Neuronal stem cell (in vitro differentiated cells): ENCODE data around the gene KPNA4.

Source experiments
- DNase-seq: peaks from one replicate; pipeline ENCODE4 v3.0.0-alpha.2; 2013; ENCODE audit warnings: low spot score
- H2AFZ ChIP-seq: one replicate; pipeline ENCODE4 v1.6.1; 2013; ENCODE audit warnings: mild to moderate bottlenecking, low read length, inconsistent platforms
- H2AK5ac ChIP-seq: 2 replicates; pipeline ENCODE4 v1.6.1; 2013; ENCODE audit warnings: low read depth, mild to moderate bottlenecking, inconsistent platforms, low read length, moderate library complexity, mixed read lengths
- H2BK120ac ChIP-seq: 2 replicates; pipeline ENCODE4 v1.6.1; 2013; ENCODE audit warnings: low read depth, mild to moderate bottlenecking, inconsistent platforms, low read length, moderate library complexity, mixed read lengths
- H2BK12ac ChIP-seq: one replicate; pipeline ENCODE4 v1.6.1; 2013; ENCODE audit warnings: low read length, inconsistent platforms
- H2BK15ac ChIP-seq: 2 replicates; pipeline ENCODE4 v1.6.1; 2013; ENCODE audit warnings: mild to moderate bottlenecking, low read length, inconsistent platforms, mixed read lengths
- H2BK5ac ChIP-seq: one replicate; pipeline ENCODE4 v1.6.1; 2013; ENCODE audit warnings: inconsistent platforms, mild to moderate bottlenecking, low read length, moderate library complexity
- H3K14ac ChIP-seq: one replicate; pipeline ENCODE4 v1.6.1; 2013; ENCODE audit warnings: low read length, inconsistent platforms
- H3K18ac ChIP-seq: 2 replicates; pipeline ENCODE4 v1.6.1; 2013; ENCODE audit warnings: low read length, inconsistent platforms
- H3K23ac ChIP-seq: 2 replicates; pipeline ENCODE4 v1.6.1; 2013; ENCODE audit warnings: low read depth, mild to moderate bottlenecking, mixed read lengths, low read length, inconsistent platforms; ENCODE audit not compliant: poor library complexity
- H3K27ac ChIP-seq: replicated peaks from 3 replicates; pipeline ENCODE4 v1.5.1; 2013; ENCODE audit warnings: low read length, inconsistent platforms
- H3K27me3 ChIP-seq, 3 experiments: 2 replicates each; pipeline ENCODE4 v1.6.1; 2013; ENCODE audit warnings: low read length in 3 of 3, mild to moderate bottlenecking in 2 of 3, inconsistent platforms in 1 of 3, low read depth in 1 of 3, mixed read lengths in 1 of 3, moderate library complexity in 1 of 3; ENCODE audit not compliant: control insufficient read depth in 3 of 3, insufficient read depth in 3 of 3
- H3K36me3 ChIP-seq, 2 donors: replicated peaks in 1 of 2; 2 replicates each; pipeline ENCODE4 v1.6.1; 2013; ENCODE audit warnings: low read length in 2 of 2; ENCODE audit not compliant: control insufficient read depth in 2 of 2, insufficient read depth in 2 of 2
- H3K4ac ChIP-seq: 2 replicates; pipeline ENCODE4 v1.6.1; 2013; ENCODE audit warnings: inconsistent platforms, mild to moderate bottlenecking, low read length, moderate library complexity
- H3K4me1 ChIP-seq, 2 donors: 1 replicate in 1 of 2; 2 replicates in 1 of 2; pipeline ENCODE4 v1.6.1; 2013; ENCODE audit warnings: low read length in 2 of 2, low read depth in 1 of 2; ENCODE audit not compliant: control insufficient read depth in 2 of 2, insufficient read depth in 1 of 2
- H3K4me2 ChIP-seq: one replicate; pipeline ENCODE4 v1.6.1; 2013; ENCODE audit warnings: mild to moderate bottlenecking, low read length, inconsistent platforms; ENCODE audit not compliant: insufficient read depth, poor library complexity, severe bottlenecking
- H3K4me3 ChIP-seq, 2 donors: 2 replicates each; pipeline ENCODE4 v1.5.1; 2013; ENCODE audit warnings: low read length in 2 of 2, mild to moderate bottlenecking in 2 of 2, inconsistent platforms in 1 of 2, moderate library complexity in 1 of 2
- H3K79me1 ChIP-seq: one replicate; pipeline ENCODE4 v1.6.1; 2013; ENCODE audit warnings: low read depth, mild to moderate bottlenecking, inconsistent platforms, low read length, moderate library complexity
- H3K9ac ChIP-seq: one replicate; pipeline ENCODE4 v1.6.1; 2013; ENCODE audit warnings: mild to moderate bottlenecking, low read depth, low read length, inconsistent platforms; ENCODE audit not compliant: poor library complexity
- H3K9me3 ChIP-seq, 2 donors: replicated peaks in 1 of 2; 2 replicates each; pipeline versions ENCODE3 to v1.6.1; 2013; ENCODE audit warnings: low read length in 2 of 2, mild to moderate bottlenecking in 2 of 2, inconsistent platforms in 1 of 2, low read depth in 1 of 2, mixed read lengths in 1 of 2, moderate library complexity in 1 of 2; ENCODE audit not compliant: control insufficient read depth in 2 of 2, insufficient read depth in 1 of 2
- H4K8ac ChIP-seq: one replicate; pipeline ENCODE4 v1.6.1; 2013; ENCODE audit warnings: low read depth, mild to moderate bottlenecking, inconsistent platforms, low read length, moderate library complexity
- H4K91ac ChIP-seq: one replicate; pipeline ENCODE4 v1.6.1; 2013; ENCODE audit warnings: low read length, low read depth, mild to moderate bottlenecking, inconsistent platforms; ENCODE audit not compliant: poor library complexity
- WGBS, 2 donors: extraction: QIAGEN DNeasy Blood & Tissue Kit; methylation state at CpG; one replicate each; pipeline ENCODE4 v1.1.7; 2013; ENCODE audit warnings: missing lambda C conversion rate in 2 of 2, mixed read lengths in 1 of 2; ENCODE audit not compliant: insufficient read length in 2 of 2, insufficient replicate concordance in 1 of 2; ENCODE audit errors: extremely low coverage in 2 of 2; 5-methylcytosine and 5-hydroxymethylcytosine counted together

The KPNA4 gene

DNA sequence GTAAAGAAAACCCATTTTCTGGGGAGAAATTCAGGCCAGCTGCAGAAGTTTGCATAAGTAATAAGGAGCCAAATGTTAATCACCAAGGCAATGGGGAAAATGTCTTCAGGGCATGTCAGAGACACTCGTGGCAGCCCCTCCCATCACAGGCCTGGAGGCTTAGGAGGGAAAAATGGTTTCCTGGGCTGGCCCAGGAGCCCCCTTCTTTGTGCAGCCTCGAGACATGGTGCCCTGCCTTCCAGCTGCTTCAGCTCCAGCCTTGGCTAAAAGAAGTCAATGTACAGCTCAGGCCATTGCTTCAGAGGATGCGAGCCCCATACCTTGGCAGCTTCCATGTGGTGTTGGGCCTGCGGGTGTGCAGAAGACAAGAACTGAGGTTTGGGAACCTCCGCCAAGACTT is 95.2 kb downstream of the KPNA4 start:
- no peak overlapping the region for H3K4me3 ChIP-seq
- H3K9me3 ChIP-seq: peaks cover 9 to 10% of the 10 kb centered on the region in 2 donors
- H3K27me3 ChIP-seq: peaks cover 0 to 5% (median 0%) of the 10 kb centered on the region in 3 experiments
- H2BK120ac ChIP-seq: no peak overlapping the region
- no peak overlapping the region for H3K18ac ChIP-seq
- H2AFZ ChIP-seq: no peak overlapping the region
- no peak overlapping the region for H4K91ac ChIP-seq
- no CpG with 5 or more reads among the region's 5 CpGs for WGBS, 2 donors
- H3K23ac ChIP-seq: no peak overlapping the region
- no peak overlapping the region for H2BK5ac ChIP-seq
- no peak overlapping the region for H2BK12ac ChIP-seq
- H3K9ac ChIP-seq: no peak overlapping the region
- DNase-seq: no peak
- H3K79me1 ChIP-seq: no peaks in the 10 kb centered on the region
- H3K4me2 ChIP-seq: no peak overlapping the region
- H3K14ac ChIP-seq: no peak overlapping the region
- no peaks in the 10 kb centered on the region for H3K4me1 ChIP-seq
- no peak overlapping the region for H2BK15ac ChIP-seq
- no peak overlapping the region for H3K27ac ChIP-seq
- no peak overlapping the region for H2AK5ac ChIP-seq
- no peaks in the 10 kb centered on the region for H3K36me3 ChIP-seq
- H4K8ac ChIP-seq: peak overlapping the region; percentile 9
- no peak overlapping the region for H3K4ac ChIP-seq

DNA sequence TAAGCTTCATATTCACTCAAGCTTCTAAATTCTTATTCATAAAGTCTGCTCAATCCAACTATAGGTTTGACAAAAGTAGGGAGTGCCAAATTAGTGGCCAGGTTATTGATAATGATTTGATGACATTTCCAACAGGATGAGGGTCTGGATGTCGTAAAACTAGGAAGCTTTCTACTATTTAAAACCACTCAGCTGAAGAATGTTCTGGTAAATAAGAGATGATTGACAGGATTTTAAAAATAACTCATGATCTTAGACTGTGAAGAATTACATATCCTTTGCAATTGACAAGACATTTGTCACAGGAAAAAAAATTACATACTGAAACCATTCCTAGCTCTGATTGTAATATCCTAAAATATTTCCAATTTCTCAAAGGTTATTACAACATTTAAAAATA is 100.4 kb downstream of the KPNA4 start:
- H3K4me3 ChIP-seq: no peak overlapping the region
- no peak overlapping the region for H2BK15ac ChIP-seq
- H2AK5ac ChIP-seq: no peak overlapping the region
- H3K14ac ChIP-seq: no peak overlapping the region
- no peaks in the 10 kb centered on the region for H3K4me1 ChIP-seq
- no peak overlapping the region for H4K8ac ChIP-seq
- no peaks in the 10 kb centered on the region for H3K79me1 ChIP-seq
- H3K27me3 ChIP-seq: peaks cover 0 to 5% (median 0%) of the 10 kb centered on the region in 3 experiments
- no peak overlapping the region for H3K23ac ChIP-seq
- H3K9me3 ChIP-seq: peaks cover 3 to 4% of the 10 kb centered on the region in 2 donors
- H2BK5ac ChIP-seq: no peak overlapping the region
- H3K36me3 ChIP-seq: no peaks in the 10 kb centered on the region
- H3K9ac ChIP-seq: no peak overlapping the region
- no peak overlapping the region for H2AFZ ChIP-seq
- H3K18ac ChIP-seq: no peak overlapping the region
- WGBS, 2 donors: no CpG with 5 or more reads among the region's 1 CpG
- no peak overlapping the region for H2BK120ac ChIP-seq
- no peak overlapping the region for H4K91ac ChIP-seq
- no peak overlapping the region for H3K4me2 ChIP-seq
- no peak overlapping the region for H2BK12ac ChIP-seq
- no peak overlapping the region for H3K4ac ChIP-seq
- no peak for DNase-seq
- H3K27ac ChIP-seq: no peak overlapping the region

DNA sequence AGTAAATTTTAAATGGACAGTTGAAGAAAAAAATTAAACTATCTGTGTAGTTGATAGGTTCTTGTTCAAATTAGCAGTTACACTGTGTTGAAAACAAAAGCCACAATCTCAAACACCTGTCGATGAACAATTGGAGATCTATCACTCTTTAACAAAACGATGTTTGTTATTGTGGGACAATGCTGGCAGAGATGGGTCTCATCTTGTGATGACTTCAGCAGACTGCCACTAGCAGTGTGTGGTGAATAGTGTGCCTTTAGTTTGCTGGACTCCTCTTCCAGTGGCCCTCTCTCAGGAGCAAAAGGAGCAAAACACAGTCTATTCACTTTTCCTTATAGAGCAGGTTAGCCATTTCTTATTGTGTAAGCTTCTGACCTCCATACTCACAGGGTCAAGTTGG is 101.0 kb downstream of the KPNA4 start:
- H3K4me3 ChIP-seq: no peak overlapping the region
- no peak overlapping the region for H2BK12ac ChIP-seq
- H3K4me1 ChIP-seq: no peaks in the 10 kb centered on the region
- H3K79me1 ChIP-seq: no peaks in the 10 kb centered on the region
- H3K18ac ChIP-seq: no peak overlapping the region
- WGBS, 2 donors: no CpG with 5 or more reads among the region's 2 CpGs
- H3K9me3 ChIP-seq: peaks cover 3 to 4% of the 10 kb centered on the region in 2 donors
- H3K27me3 ChIP-seq: peaks cover 0 to 5% (median 0%) of the 10 kb centered on the region in 3 experiments
- no peak overlapping the region for H3K4me2 ChIP-seq
- H3K36me3 ChIP-seq: no peaks in the 10 kb centered on the region
- H3K4ac ChIP-seq: no peak overlapping the region
- no peak overlapping the region for H2AFZ ChIP-seq
- no peak overlapping the region for H3K27ac ChIP-seq
- no peak overlapping the region for H3K23ac ChIP-seq
- no peak overlapping the region for H4K8ac ChIP-seq
- H2BK5ac ChIP-seq: no peak overlapping the region
- no peak overlapping the region for H3K9ac ChIP-seq
- H4K91ac ChIP-seq: no peak overlapping the region
- H2BK120ac ChIP-seq: no peak overlapping the region
- H3K14ac ChIP-seq: no peak overlapping the region
- no peak overlapping the region for H2BK15ac ChIP-seq
- no peak for DNase-seq
- H2AK5ac ChIP-seq: no peak overlapping the region

DNA sequence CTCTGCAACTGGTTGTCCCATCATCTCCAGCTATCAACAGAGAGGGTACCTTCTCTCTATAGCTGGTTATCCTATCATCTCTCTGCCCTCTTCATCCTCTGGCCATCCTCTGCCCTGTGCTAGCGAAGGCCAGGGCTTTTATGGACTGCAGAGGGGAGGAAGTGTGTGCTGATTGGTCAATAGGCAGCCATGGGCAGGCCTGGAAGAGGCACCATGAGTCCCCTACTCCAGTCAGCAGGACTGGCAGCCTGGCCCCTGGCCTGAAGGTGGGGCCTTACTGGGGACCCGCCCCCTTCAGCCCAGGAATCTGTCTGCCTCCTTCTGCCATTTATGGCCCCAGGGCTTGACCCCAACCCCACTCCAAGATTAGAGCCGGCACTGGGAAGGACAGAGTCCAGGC is 105.3 kb downstream of the KPNA4 start:
- H3K9ac ChIP-seq: no peak overlapping the region
- peaks cover 2 to 3% of the 10 kb centered on the region in 2 donors for H3K9me3 ChIP-seq
- H4K91ac ChIP-seq: no peak overlapping the region
- H3K4me1 ChIP-seq: no peaks in the 10 kb centered on the region
- no peak overlapping the region for H2BK120ac ChIP-seq
- no peak overlapping the region for H3K14ac ChIP-seq
- H3K4me3 ChIP-seq: no peak overlapping the region
- no peaks in the 10 kb centered on the region for H3K79me1 ChIP-seq
- H3K27ac ChIP-seq: no peak overlapping the region
- H3K36me3 ChIP-seq: no peaks in the 10 kb centered on the region
- H3K27me3 ChIP-seq: no peaks in the 10 kb centered on the region
- H2BK15ac ChIP-seq: peak overlapping the region; percentile 9
- peak overlapping the region; percentile 47 for H2AK5ac ChIP-seq
- no CpG with 5 or more reads among the region's 3 CpGs for WGBS, 2 donors
- H3K18ac ChIP-seq: peak overlapping the region; percentile 69
- H2BK5ac ChIP-seq: no peak overlapping the region
- H3K4me2 ChIP-seq: no peak overlapping the region
- no peak overlapping the region for H3K4ac ChIP-seq
- no peak overlapping the region for H2AFZ ChIP-seq
- DNase-seq: no peak
- H2BK12ac ChIP-seq: no peak overlapping the region
- no peak overlapping the region for H3K23ac ChIP-seq
- no peak overlapping the region for H4K8ac ChIP-seq
